IPS-15b (cell line): ENCODE data around the gene EGF.
"Not testable (repeated sequence)": the region's sequence is repeated elsewhere in the genome, so short reads cannot be mapped to it uniquely, and the experiment has no call there.

Experiments used
- H3K27me3 ChIP-seq: one replicate; pipeline ENCODE4 v1.6.1; 2013; ENCODE audit warnings: low read length; ENCODE audit not compliant: control insufficient read depth, insufficient read depth
- H3K36me3 ChIP-seq: one replicate; pipeline ENCODE4 v1.6.1; 2013; ENCODE audit warnings: low read length; ENCODE audit not compliant: control insufficient read depth, insufficient read depth
- H3K4me1 ChIP-seq: one replicate; pipeline ENCODE4 v1.6.1; 2013; ENCODE audit warnings: mild to moderate bottlenecking, low read length; ENCODE audit not compliant: control insufficient read depth, insufficient read depth
- H3K4me3 ChIP-seq: one replicate; pipeline ENCODE4 v1.5.1; 2013; ENCODE audit warnings: low read depth, low read length
- H3K9ac ChIP-seq: one replicate; pipeline ENCODE4 v1.6.1; 2013; ENCODE audit warnings: low read depth, mild to moderate bottlenecking, low read length
- H3K9me3 ChIP-seq: one replicate; pipeline ENCODE4 v1.6.1; 2013; ENCODE audit warnings: mild to moderate bottlenecking, low read length; ENCODE audit not compliant: control insufficient read depth, insufficient read depth

The EGF gene

GRCh38 chr4:109945056-109945455, 32.4 kb downstream of the EGF start:
- no peaks in the 10 kb centered on the region for H3K4me1 ChIP-seq
- H3K36me3 ChIP-seq: no peaks in the 10 kb centered on the region
- H3K27me3 ChIP-seq: no peaks in the 10 kb centered on the region
- no peak overlapping the region for H3K9ac ChIP-seq
- H3K4me3 ChIP-seq: no peak overlapping the region
- no peaks in the 10 kb centered on the region for H3K9me3 ChIP-seq

- Histone ChIP-seq H3K9ac (no peak overlapping the region), H3K36me3 (no peaks in the 10 kb centered on the region), H3K4me1 (no peaks in the 10 kb centered on the region), H3K9me3 (no peaks in the 10 kb centered on the region), H3K4me3 (no peak overlapping the region), H3K27me3 (no peaks in the 10 kb centered on the region)
Measured at GRCh38 chr4:109946120-109946519, 33.4 kb downstream of the EGF start.

- Histone ChIP-seq H3K36me3 (no peaks in the 10 kb centered on the region), H3K9ac (no peak overlapping the region), H3K4me3 (no peak overlapping the region), H3K4me1 (no peaks in the 10 kb centered on the region), H3K27me3 (no peaks in the 10 kb centered on the region), H3K9me3 (no peaks in the 10 kb centered on the region)
Measured at GRCh38 chr4:109947457-109947856, 34.8 kb downstream of the EGF start.

GRCh38 chr4:109947918-109948317, 35.2 kb downstream of the EGF start:
- Histone ChIP-seq H3K27me3 (no peaks in the 10 kb centered on the region), H3K4me1 (peaks cover 2% of the 10 kb centered on the region), H3K4me3 (no peak overlapping the region), H3K9me3 (no peaks in the 10 kb centered on the region), H3K36me3 (no peaks in the 10 kb centered on the region), H3K9ac (no peak overlapping the region)

- H3K4me1 ChIP-seq, H3K9me3 ChIP-seq, H3K9ac ChIP-seq, H3K27me3 ChIP-seq, H3K36me3 ChIP-seq, H3K4me3 ChIP-seq: not testable (repeated sequence)
Measured at GRCh38 chr4:109949099-109949718, 36.5 kb downstream of the EGF start.

- H3K27me3 ChIP-seq: no peaks in the 10 kb centered on the region
- no peaks in the 10 kb centered on the region for H3K9me3 ChIP-seq
- H3K4me3 ChIP-seq: no peak overlapping the region
- H3K4me1 ChIP-seq: peaks cover 9% of the 10 kb centered on the region
- no peaks in the 10 kb centered on the region for H3K36me3 ChIP-seq
- no peak overlapping the region for H3K9ac ChIP-seq
Measured at GRCh38 chr4:109952612-109953011, 39.9 kb downstream of the EGF start.

GRCh38 chr4:109953556-109953955, 40.9 kb downstream of the EGF start:
- peaks cover 9% of the 10 kb centered on the region for H3K4me1 ChIP-seq

GRCh38 chr4:109955146-109955545, 42.5 kb downstream of the EGF start:
- Histone ChIP-seq H3K27me3 (no peaks in the 10 kb centered on the region), H3K4me1 (peaks cover 9% of the 10 kb centered on the region), H3K9ac (no peak overlapping the region), H3K36me3 (no peaks in the 10 kb centered on the region), H3K4me3 (no peak overlapping the region), H3K9me3 (no peaks in the 10 kb centered on the region)

More at GRCh38 chr4:109953556-109953955, 40.9 kb downstream of the EGF start:
- no peaks in the 10 kb centered on the region for H3K27me3 ChIP-seq
- no peak overlapping the region for H3K9ac ChIP-seq
- no peaks in the 10 kb centered on the region for H3K36me3 ChIP-seq
- no peaks in the 10 kb centered on the region for H3K9me3 ChIP-seq
- no peak overlapping the region for H3K4me3 ChIP-seq

GRCh38 chr4:109957227-109957626, 44.5 kb downstream of the EGF start:
- no peak overlapping the region for H3K4me3 ChIP-seq
- no peak overlapping the region for H3K9ac ChIP-seq
- H3K36me3 ChIP-seq: no peaks in the 10 kb centered on the region
- H3K27me3 ChIP-seq: no peaks in the 10 kb centered on the region
- H3K9me3 ChIP-seq: no peaks in the 10 kb centered on the region
- H3K4me1 ChIP-seq: peaks cover 9% of the 10 kb centered on the region

GRCh38 chr4:109959195-109959594, 46.5 kb downstream of the EGF start:
- no peaks in the 10 kb centered on the region for H3K4me1 ChIP-seq
- H3K9me3 ChIP-seq: no peaks in the 10 kb centered on the region
- H3K27me3 ChIP-seq: no peaks in the 10 kb centered on the region
- H3K9ac ChIP-seq: no peak overlapping the region
- H3K4me3 ChIP-seq: no peak overlapping the region
- H3K36me3 ChIP-seq: no peaks in the 10 kb centered on the region

GRCh38 chr4:109962401-109962800, 49.7 kb downstream of the EGF start:
- Histone ChIP-seq H3K4me3 (no peak overlapping the region), H3K9me3 (no peaks in the 10 kb centered on the region), H3K4me1 (no peaks in the 10 kb centered on the region), H3K27me3 (no peaks in the 10 kb centered on the region), H3K9ac (no peak overlapping the region), H3K36me3 (no peaks in the 10 kb centered on the region)

GRCh38 chr4:109966891-109967481, 54.3 kb downstream of the EGF start:
- no peak overlapping the region for H3K9ac ChIP-seq
- no peak overlapping the region for H3K4me3 ChIP-seq
- no peaks in the 10 kb centered on the region for H3K9me3 ChIP-seq
- no peaks in the 10 kb centered on the region for H3K4me1 ChIP-seq
- no peaks in the 10 kb centered on the region for H3K36me3 ChIP-seq
- no peaks in the 10 kb centered on the region for H3K27me3 ChIP-seq
